ENCODE data around the gene GALNT3.
A peak's percentile ranks its signal among the peaks of the same experiment; 100 is the strongest.

The GALNT3 gene

GRCh38 chr2:165793779-165794535 lies at the start of gene GALNT3:
Gene GALNT3, minus strand, starts transcription at chr2:165794247. Its CDS starts 23,547 bp downstream, at chr2:165770700.
- DNase-seq (ENCODE audit: low read depth in 2 of 2) = peak in 1 of 2 donors; percentile 13

- no peak for DNase-seq (ENCODE audit: low read depth in 2 of 2)
These were observed 49.3 kb upstream of the GALNT3 start for GRCh38 chr2:165843351-165843750.

- no peak for DNase-seq (ENCODE audit: low read depth in 2 of 2)
These were observed 46.4 kb upstream of the GALNT3 start for GRCh38 chr2:165840333-165840958.

- DNase-seq (ENCODE audit: low read depth in 2 of 2) = no peak
These were observed 45.6 kb upstream of the GALNT3 start for GRCh38 chr2:165839610-165840009.

- no peak for DNase-seq (ENCODE audit: low read depth in 2 of 2)
These were observed 43.1 kb upstream of the GALNT3 start for GRCh38 chr2:165837122-165837521.

GRCh38 chr2:165835363-165835762 lies 41.3 kb upstream of the GALNT3 start:
- DNase-seq (ENCODE audit: low read depth in 2 of 2) = no peak

- no peak for DNase-seq (ENCODE audit: low read depth in 2 of 2)
These were observed 39.1 kb upstream of the GALNT3 start for GRCh38 chr2:165833156-165833555.

- DNase-seq (ENCODE audit: low read depth in 2 of 2) = no peak
These were observed 33.9 kb upstream of the GALNT3 start for GRCh38 chr2:165827921-165828276.

GRCh38 chr2:165827016-165827920 lies 33.2 kb upstream of the GALNT3 start:
- no peak for DNase-seq (ENCODE audit: low read depth in 2 of 2)

- no peak for DNase-seq (ENCODE audit: low read depth in 2 of 2)
These were observed 31.0 kb upstream of the GALNT3 start for GRCh38 chr2:165825041-165825440.

GRCh38 chr2:165820296-165820695 lies 26.2 kb upstream of the GALNT3 start:
- DNase-seq (ENCODE audit: low read depth in 2 of 2) = no peak

GRCh38 chr2:165818920-165819319 lies 24.9 kb upstream of the GALNT3 start:
- no peak for DNase-seq (ENCODE audit: low read depth in 2 of 2)

GRCh38 chr2:165815299-165816141 lies 21.5 kb upstream of the GALNT3 start:
- DNase-seq (ENCODE audit: low read depth in 2 of 2) = no peak

GRCh38 chr2:165814473-165814872 lies 20.4 kb upstream of the GALNT3 start:
- DNase-seq (ENCODE audit: low read depth in 2 of 2) = no peak

GRCh38 chr2:165811592-165812370 lies 17.7 kb upstream of the GALNT3 start:
- DNase-seq (ENCODE audit: low read depth in 2 of 2) = no peak

GRCh38 chr2:165810418-165810817 lies 16.4 kb upstream of the GALNT3 start:
- DNase-seq (ENCODE audit: low read depth in 2 of 2) = no peak

GRCh38 chr2:165804719-165805118 lies 10.7 kb upstream of the GALNT3 start:
- no peak for DNase-seq (ENCODE audit: low read depth in 2 of 2)

GRCh38 chr2:165803123-165803760 lies 9.2 kb upstream of the GALNT3 start:
- no peak for DNase-seq (ENCODE audit: low read depth in 2 of 2)

- no peak for DNase-seq (ENCODE audit: low read depth in 2 of 2)
These were observed 7.1 kb upstream of the GALNT3 start for GRCh38 chr2:165801176-165801575.

GRCh38 chr2:165796819-165797530 lies 2.9 kb upstream of the GALNT3 start:
- DNase-seq (ENCODE audit: low read depth in 2 of 2) = no peak

Measured in stimulated activated CD8-positive, alpha-beta memory T cell treated with anti-CD3 and anti-CD28 coated beads, Interleukin-2, amount 100 ng/mL, for 48 hours (primary cell).